Gastrocnemius medialis (tissue), 4 donors: ENCODE measurements around the gene ETHE1.

ENCODE experiments used
- CTCF ChIP-seq, 5 experiments: fragments of 450-650 bp in 3 of 5; fragments of 200-600 bp in 2 of 5; sonication (generic) in 2 of 5; IDR thresholded peaks in 4 of 5; conservative IDR thresholded peaks in 1 of 5; 1 replicate in 4 of 5; 2 replicates in 1 of 5; pipeline ENCODE4 v1.5.1; 2016 to 2019; ENCODE audit warnings: antibody characterized with exemption in 5 of 5, mild to moderate bottlenecking in 3 of 5, moderate library complexity in 3 of 5
- POLR2A ChIP-seq, 2 donors: fragments of 450-650 bp; IDR thresholded peaks; one replicate each; pipeline ENCODE4 v1.6.1; 2017; ENCODE audit warnings: antibody characterized with exemption in 2 of 2, mild to moderate bottlenecking in 2 of 2, moderate library complexity in 2 of 2

DNA sequence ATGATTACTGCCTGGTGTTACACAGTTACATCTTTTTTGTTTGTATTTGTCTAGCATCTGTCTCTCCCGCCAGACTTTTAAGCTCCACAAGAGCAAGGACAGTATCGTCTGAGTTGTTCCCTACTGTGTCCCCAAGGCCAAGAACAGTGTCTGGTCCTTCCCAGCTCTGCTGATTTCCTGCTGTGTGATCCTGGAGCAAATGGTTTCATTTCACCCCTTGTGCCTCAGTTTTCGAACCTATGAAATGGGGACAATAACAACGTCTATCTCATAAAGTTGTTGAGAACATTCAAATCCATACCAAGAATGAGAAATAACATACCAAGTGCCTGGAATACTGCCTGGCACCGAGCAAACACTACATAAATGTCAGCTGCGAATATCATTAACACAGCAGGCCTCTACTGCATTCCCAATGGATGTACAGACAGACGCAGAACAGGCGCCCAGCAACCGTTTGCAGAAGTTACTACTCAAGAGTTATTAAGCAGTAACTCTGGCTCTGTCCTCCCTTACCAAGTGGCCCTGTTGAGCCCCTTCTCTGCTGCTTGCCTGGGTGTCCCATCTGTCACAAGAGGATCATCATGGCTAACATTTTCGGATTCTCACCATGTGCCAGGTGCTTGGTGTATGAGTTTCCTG is 36.9 kb upstream of the ETHE1 start:
- TF ChIP-seq CTCF (IDR thresholded peaks at IDR 0.05 in 4 of 5, conservative IDR thresholded peaks at IDR 0.05 in 1 of 5) (no peak), POLR2A (IDR thresholded peaks at IDR 0.05) (no peak)
